NCI-H1417 (cell line): Measurements from ENCODE around the gene TLCD4.

Experiments
- DNase-seq, 3 experiments: peaks; one replicate each; lab custom pipeline; 2025; lab: John Stamatoyannopoulos, UW

The TLCD4 gene

DNA sequence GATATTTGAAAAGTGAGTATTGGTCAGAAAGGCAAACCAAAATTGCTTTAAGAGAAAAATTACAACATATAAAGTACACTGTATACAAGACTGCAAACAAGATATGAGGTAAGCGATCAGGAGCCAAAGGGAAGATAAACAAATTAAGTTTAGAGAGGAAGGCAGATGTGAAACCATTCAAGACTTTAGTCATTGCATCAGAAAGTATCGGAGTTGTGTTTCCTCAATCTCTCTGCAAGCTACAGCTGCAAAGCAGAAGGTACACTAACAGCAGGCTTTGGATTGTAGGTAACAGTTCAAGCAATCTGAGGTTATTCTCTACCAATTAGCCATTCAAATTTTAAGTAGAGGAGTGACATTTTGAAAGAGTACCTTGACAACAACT is 21.3 kb upstream of the TLCD4 start:
- DNase-seq: no peak

DNA sequence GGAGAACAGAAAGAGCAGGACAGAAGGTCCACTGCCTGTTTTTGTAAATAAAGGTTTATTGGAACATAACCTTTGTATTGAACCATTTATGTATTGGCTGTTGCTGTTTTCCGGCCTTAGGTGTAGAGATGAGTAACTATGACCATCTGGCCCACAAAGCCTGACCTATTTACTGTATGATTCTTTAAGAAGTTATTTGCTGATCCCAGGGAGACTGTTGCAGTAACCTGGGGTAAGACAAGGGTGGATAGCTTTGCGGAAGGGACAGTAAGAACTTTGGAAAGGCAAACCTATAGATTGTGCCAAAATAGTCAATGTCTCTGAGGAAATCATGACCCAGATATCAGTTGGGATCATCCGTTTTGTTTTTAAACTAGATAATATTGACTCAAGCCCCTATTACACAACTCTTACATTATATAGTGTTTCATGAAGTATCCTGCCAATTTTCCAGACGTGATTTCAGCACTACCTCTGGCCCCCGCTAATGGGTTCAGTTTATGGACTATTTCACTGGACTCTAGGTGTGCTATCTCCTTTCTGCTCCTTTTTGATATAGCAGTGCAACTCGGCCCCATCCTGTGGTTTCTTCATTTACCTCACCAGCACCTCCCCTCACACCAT is 20.8 kb upstream of the TLCD4 start:
- DNase-seq: no peak

DNA sequence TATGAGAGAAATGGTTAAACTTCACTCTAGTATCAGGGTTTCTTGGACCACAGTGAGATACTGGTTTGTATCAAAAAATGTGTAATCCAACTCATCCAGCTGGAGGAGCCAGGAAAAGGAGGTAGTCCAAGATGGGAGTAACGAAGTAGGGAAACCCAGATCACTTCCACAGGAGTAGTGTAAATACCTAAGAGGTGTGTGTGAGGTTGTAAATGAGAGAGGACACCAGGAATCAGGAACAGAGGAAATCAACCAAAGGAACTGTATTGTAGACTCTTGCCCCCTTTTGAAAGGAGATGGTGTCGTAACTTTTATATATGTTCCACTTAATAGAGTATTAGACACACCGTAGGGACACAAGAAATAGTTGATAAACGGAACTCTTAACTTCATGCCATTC is 19.7 kb upstream of the TLCD4 start:
- no peak for DNase-seq

DNA sequence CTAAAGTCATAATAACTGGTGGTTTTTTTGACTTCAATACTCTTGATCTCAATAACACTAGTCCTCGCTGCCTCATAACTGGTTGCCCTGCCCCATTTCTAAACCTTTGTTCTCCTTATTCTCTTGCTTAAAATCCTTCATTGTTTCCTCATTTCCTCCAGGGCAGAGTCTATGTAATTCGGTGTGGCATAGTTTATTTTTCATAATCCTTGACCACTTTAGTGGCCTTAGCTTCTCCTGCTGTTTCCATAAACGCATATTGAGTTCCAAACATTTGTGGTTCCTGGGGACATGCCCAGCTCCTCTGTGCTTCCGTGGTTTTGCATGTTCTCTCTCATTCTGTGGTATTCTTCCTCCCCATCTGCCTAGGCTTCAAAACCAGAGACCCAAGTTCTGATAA is 19.0 kb upstream of the TLCD4 start:
- no peak for DNase-seq

DNA sequence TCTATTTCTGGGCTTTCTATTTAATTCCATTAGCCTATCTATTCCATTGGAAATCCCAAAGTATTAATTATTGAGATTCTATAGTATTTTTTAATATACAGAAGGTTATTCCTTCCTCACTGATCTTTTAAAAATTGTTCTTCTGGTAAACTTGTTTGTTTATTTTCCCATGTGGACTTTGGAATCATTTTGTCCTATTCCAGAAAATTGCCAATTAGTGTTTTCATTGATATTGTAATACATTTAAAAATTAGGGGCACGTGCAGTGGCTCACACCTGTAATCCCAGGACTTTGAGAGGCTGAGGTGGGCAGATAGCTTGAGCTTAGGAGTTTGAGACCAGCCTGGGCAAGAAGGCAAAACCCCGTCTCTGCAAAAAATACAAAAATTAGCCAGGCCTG is 8.4 kb upstream of the TLCD4 start:
- no peak for DNase-seq

DNA sequence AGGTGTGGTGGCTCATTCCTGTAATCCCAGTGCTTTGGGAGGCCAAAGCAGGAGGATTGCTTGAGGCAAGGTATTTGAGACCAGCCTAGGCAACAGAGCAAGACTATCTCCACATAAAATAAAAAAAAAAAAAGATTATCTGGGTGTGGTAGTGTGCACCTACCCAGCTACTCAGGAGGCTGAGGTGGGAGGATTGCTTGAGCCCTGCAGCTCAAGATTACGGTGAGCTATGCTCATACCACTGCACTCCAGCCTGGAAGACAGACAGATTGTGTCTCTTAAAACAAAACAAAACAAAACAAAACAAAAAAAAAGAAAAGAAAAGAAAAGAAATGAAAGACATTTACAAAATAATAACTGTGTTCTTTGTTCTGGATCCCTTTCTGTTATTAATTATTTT is 6.1 kb upstream of the TLCD4 start:
- no peak for DNase-seq

DNA sequence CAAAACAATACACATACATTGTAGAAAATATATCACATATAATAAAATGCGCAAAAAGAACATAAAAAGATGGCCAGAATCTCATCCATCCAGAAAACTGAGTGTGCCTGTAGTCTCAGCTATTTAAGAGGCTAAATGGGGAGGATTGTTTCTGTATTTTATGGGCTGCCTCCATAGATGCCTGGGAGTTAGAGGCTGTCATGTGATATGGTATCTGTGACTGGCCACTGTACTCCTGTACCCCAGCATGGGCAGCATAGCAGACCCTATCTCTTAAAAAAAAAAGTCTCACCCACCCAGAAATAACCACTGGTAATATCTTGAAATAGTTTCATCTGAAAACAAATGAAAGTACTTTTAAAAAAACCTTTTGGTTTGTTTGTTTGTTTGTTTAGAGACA is 3.5 kb upstream of the TLCD4 start:
- no peak for DNase-seq

DNA sequence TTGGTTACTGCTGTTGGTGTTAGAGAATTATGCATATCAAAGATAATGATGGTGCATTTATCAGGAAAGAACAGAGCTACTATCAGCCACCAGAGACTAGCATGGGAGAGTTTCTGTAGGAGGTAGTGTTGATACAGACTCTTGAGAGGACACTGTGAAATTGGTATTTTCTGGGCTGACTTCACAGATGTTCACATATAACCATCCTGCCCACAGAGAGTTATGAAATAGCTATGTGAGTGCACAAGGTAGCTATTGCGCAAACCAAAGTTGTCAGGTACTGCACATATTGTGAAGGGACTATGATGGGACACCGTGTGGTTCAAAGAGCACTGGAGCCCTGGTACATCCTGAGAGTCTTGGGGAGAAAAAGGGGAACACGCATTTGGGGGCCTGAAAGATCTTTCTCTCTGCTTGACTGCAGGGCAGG is 1.4 kb upstream of the TLCD4 start:
- no peak for DNase-seq

DNA sequence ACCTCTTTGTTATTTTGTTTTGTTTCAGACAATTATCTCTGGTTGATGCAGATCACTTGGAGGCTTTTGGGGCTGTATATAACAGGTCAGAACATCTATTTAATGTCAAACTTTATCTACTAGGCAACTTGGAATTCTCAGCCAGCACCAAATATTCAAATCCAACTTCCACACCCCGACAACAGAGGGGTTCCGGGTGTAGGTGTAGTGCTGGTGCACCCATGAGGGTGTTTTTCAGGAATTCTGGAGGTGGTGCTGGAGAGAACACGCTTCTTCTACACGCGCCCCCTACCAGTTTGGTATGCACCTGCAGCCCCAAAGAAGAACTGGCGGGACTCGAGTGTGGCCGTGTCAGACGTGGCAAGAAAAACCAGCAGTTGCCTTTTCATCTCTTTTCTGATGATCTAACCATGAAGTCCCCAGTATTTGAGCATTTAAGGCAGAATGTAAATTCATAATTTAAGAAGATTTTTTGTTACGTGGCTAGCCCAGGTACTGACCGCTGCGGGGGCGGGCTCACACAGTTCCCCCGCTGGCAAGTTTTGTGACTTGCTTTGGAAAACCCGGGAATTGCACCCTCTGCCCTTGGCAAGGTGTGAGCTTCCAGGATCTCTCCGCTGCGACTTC is 462 bp upstream of the TLCD4 start:
- peak; percentile 85 to 90 (median 89) for DNase-seq

DNA sequence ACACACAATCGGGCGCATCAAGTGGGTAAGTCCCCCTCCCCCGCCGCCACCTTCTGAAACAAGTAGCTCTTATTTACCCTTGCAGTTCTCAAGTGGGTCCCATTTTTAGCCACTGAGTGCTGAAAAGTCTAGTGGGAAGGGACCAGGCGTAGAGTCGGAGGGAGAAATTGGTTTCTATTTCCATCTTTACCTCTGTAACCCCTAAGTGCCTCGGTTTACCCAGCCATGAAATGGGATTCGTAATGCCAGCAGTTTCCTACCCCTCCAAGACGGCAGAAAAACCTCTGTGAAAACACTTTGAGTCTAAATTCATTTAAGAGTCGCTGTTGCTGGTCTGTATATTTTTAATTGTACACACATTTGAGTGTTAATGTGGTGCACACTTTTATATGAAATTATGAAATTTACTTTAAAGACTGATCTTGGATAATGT is 928 bp downstream of the TLCD4 start:
- DNase-seq: peak in 1 of 3 experiments; percentile 60

DNA sequence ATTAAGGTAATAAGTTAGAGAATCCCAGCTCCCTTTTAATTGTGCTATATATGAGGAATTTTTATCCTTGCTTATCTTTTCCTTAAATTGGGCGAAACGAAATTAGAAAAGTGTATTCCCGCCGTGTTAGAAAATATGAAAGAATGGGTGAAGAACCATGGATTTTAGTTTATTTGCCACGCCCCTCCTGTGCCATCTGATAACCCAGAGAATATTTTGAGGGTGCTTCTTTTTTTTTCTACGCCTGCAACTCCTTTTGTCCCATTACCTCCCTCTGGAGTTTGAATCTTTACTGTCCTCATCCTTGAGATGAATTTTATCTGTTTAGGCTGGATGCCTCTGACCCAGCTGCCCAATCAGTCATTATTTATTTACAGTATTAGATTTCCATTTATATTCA is 1.6 kb downstream of the TLCD4 start:
- DNase-seq: no peak

DNA sequence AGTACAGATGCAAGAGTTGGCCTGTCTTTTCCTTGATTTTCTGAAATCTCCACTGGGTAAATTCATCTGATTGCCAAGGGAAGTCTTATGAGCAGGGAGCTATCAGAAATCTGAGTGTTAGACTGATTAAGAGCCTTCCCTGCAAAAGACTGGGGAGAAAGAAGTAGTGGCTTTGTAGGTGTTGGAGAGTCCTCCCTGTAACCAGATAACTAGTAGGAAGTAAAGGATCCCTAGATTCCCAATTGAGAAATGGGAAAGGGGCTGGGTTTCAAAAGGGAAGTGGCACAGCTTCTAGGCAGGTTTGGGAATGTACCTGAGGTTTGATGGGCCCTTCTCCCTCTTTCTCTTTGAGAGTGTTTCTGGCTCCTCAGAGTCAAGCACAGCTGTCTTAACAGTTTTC is 2.1 kb downstream of the TLCD4 start:
- no peak for DNase-seq

DNA sequence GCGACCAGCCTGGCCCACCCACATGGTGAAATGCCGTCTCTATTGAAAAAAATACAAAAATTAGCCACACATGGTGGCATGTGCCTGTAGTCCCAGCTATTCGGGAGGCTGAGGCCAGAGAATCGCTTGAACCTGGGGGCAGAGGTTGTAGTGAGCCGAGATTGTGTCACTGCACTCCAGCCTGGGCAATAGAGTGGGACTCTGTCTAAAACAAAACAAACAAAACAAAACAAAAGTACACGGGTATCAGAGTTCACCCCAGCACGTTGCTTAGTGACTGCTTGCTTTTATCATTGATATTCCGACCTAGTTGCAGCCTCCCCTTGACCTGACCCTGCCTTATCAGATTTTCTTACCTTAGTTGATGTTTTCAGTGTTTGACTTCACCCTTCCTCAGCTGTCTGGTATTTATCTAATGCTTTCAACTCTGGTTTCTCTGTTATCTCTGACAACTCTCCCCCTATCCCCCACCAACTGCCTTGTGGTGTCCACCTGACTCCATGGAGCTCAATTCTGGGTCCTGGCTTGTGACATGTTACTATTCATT is 5.1 kb downstream of the TLCD4 start:
- no peak for DNase-seq

DNA sequence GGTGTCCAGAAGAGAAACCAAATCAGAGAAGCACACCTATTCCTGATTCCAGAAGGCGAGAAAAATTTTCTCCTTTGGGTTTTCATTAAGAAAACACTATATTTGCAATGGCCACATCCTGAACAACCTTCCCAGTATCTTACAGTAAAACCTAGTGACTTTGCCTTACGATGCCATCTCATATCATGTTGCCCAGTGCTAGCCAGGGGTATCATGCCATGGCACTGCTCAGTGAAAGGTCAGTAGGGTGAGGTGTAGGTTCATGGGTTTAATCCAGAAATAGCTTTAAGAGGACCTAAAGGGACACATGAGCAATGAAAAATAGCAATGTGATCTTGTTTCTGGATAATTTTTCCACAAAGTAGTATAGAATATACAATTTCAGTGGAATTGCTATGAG is 7.2 kb downstream of the TLCD4 start:
- DNase-seq: no peak

DNA sequence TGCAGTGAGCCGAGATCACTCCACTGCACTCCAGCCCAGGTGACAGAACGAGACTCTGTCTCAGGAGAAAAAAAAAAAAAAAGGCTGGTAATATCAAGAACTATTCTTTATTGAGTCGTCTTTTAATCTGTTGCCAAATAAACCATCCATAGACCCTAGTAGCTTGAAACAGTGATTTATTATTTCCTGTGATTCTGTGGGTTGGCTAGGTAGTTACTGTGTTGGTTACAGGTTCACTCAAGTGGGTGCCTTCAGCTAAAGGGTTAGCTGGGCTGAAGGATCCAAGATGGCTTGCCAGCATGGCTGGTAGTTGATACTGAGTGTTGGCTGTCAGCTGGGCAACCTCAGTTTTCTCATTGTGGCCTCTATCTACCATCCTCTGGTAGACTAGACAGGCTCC is 9.2 kb downstream of the TLCD4 start:
- DNase-seq: no peak

DNA sequence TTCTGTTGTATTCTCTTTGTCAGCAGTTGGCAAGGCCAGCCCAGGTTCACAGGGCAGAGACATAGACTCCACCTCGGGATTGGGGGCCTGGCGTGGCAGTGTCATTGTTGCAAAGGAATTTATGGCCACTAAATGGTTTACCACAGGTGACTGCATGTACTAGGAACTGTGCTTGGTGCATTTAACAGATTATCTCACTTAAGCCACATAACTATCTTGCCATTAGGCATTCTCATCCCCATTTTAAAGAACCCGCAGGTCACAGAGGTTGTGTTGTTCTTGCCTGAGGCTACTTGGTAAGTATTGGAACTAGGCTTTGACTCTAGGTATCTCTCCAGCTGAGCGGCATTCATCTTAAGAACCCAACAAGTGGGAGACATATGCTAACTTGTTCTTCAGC is 9.7 kb downstream of the TLCD4 start:
- no peak for DNase-seq

DNA sequence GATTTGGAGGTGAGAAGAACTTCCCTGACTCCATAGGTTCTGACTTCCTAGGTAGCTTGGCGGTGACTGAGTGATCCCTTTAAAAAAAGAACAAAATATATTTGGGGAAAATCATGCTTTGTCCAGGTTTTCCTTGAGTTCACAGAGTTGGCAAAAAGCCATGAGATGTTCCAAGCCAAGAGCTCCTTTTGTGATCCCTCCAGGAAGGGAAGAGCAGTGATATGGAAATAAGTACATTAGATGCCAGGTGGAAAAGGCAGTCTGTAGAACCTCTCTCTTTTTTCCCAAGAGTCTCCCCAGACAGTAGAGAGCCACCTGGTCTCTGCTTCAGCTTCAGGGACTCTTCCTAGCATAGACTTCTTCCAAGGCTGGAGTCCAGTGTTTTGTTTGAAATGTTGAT is 10.2 kb downstream of the TLCD4 start:
- DNase-seq: no peak

DNA sequence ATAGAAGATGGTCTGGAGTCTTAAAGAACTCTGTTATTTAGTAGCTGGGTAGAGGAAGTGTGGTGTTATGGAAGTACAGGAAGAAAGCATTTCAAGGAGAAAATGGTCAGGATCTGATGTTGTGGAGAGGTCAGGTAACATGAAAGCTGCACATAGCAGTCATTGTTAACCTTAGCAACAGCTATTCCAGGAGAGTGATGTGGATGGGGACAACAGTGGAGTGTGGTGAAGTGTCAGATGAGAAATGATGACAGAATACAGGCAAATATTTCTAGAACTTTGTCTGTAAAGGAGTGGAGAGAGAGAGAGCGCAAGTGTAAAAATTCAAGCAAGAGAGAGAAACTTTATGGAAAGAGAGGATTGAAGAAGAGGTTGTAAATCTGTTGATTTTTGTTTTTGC is 15.6 kb downstream of the TLCD4 start:
- DNase-seq: no peak

DNA sequence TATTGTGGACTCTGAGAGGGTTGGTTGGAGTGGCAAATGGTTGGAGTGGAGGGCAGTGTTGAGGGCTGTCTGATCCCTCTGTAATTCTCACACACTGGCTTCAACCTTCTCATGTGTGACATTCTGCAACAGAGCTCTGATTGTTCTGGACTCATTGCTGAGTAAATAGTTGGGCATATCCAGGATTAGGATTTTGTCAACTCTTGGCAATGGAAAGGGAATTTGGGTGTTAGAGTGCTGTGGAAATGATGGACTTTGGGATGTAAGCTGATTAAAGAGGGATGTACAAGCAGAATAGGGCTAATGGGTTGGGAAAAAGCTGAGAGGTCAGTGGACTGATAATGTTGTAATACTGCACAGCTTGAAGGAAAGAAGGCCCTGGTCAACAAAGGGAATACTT is 16.5 kb downstream of the TLCD4 start:
- DNase-seq: no peak

DNA sequence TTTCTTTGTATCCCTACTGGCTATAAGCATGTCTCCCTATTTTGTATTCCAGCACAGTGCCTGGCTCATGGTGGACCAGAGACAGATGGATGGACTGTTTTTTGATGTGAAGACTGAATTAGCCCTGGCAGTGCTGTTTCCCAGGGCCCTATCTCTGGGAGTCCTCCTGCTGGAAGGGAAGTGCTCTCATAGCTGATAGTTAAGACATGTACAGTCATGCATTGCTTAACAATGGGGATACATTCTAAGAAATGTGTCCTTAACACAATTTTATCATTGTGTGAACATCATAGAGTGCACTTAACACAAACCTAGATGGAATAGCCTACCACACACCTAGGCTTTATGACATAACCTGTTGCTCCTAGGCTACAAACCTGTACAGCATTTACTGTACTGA is 21.1 kb downstream of the TLCD4 start:
- DNase-seq: no peak

DNA sequence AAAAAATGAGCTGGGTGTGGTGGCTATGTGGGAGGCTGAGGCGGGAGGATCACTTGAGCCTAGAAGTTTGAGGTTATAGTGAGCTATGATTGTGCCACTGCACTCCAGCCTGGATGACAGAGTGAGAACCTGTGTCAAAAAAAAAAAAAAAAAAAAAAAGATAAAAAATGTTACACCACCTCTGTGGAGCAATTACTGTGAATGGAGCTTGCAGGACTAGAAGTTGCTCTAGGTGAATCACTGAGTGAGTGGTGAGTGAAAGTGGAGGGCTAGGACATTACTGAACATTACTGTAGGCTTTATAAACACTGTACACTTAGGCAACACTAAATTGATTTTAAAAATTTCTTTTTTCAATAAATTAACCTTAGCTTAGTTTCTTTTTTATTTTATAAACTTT is 21.9 kb downstream of the TLCD4 start:
- DNase-seq: no peak

DNA sequence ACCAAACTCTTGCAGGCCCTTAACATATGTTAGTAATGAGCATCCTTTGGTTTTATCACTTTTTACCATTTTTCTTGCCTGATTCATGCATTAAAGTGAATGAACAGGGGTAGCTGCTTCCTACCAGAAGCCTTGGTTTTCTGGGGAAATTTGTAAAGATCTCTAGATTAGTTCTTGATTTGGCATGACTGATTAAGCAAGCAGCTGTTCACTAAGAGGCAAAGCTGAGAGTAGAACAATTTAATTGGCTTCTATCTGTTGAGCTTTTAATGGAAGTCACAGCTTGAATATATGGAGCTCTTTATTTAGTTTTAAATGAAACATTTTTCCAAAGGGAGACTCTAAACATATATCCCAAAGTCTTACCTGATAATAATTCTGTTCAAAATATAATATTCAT is 23.6 kb downstream of the TLCD4 start:
- DNase-seq: no peak

DNA sequence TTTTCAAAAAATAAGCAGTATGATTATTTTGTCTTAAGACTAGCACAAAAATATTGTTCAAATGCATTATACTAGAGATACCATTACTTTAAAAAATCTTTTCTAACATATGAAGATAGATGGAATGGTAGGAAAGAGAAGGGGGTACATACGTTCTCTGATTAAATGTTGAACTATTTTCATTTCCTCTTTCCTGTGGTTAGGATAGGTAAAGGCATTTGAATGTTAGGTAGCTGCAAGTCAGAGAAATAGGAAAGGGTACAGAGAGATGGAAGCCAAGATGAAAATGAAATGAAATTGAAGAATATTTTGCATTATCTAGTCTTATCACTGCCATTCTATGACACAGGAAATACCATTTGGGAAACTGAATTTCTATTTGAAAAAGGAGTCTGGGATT is 28.3 kb downstream of the TLCD4 start:
- no peak for DNase-seq

DNA sequence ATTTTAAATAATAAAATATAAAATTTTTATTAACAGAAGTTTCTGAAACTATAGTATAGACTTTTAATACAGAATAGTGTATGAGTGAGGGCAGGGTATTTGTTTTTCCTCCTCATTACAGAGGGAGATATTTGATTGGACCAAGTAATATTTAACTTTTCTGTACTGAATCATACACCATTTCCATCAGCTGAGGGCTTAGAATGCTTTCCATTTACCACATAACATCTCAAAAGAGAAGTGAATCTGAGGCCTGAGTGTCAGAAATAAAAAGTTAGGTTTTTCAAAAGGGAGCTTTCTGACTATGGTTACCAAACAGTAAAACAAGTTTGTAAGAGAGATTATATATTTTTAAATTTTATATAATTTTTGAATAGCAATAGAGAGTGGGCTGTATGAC is 29.5 kb downstream of the TLCD4 start:
- DNase-seq: no peak
